DMS79 treated with DMSO at 0.1 percent for 48 hours (cell line): Measurements from ENCODE around the gene FXN.

ENCODE experiments used
- DNase-seq: peaks from one replicate; lab custom pipeline; 2025; lab: John Stamatoyannopoulos, UW

Gene FXN

GRCh38 chr9:69143291-69143690 is 107.7 kb downstream of the FXN start:
- DNase-seq: no peak

- no peak for DNase-seq
Observed at GRCh38 chr9:69145144-69145715, 109.7 kb downstream of the FXN start.

GRCh38 chr9:69147041-69147834 is 111.7 kb downstream of the FXN start:
- no peak for DNase-seq

GRCh38 chr9:69149321-69149807 is 113.8 kb downstream of the FXN start:
- no peak for DNase-seq
